Activated naive CD8-positive, alpha-beta T cell treated with anti-CD3 and anti-CD28 coated beads, Interleukin-2, amount 10 ng/mL, durations not matched to agents 7 days and 5 days (primary cell): ENCODE data around the gene SAMD5. TPM values are rescaled to one million over a fixed set of nuclear protein-coding genes. Genes with fewer than 3 reads are reported as not detected.

ENCODE experiments used
- ATAC-seq: fragments of 150-1000 bp; cut with Tn5 transposase; one replicate; pipeline ENCODE4 v1.10.0; 2021; ENCODE audit warnings: low read depth, moderate library complexity
- POLR2A ChIA-PET: fragments of 350-600 bp; sonication (Branson Sonifier 250); formaldehyde crosslinking; loops from one replicate; lab custom pipeline; 2021; ENCODE audit warnings: antibody characterized with exemption; lab: Charles Lee
- DNase-seq: peaks from one replicate; pipeline ENCODE4 v3.0.0; 2021
- H3K27ac Mint-ChIP-seq: one replicate; pipeline ENCODE4 v1.8.0; 2022; ENCODE audit warnings: mild to moderate bottlenecking, mixed read lengths
- H3K27me3 Mint-ChIP-seq: one replicate; pipeline ENCODE4 v1.8.0; 2022; ENCODE audit warnings: mild to moderate bottlenecking, moderate library complexity, mixed read lengths
- H3K36me3 Mint-ChIP-seq: one replicate; pipeline ENCODE4 v1.8.0; 2021; ENCODE audit warnings: mild to moderate bottlenecking, mixed read lengths
- H3K4me1 Mint-ChIP-seq: one replicate; pipeline ENCODE4 v1.8.0; 2021; ENCODE audit warnings: mixed read lengths
- H3K4me3 Mint-ChIP-seq: one replicate; pipeline ENCODE4 v1.8.0; 2022; ENCODE audit warnings: mild to moderate bottlenecking, moderate library complexity, mixed read lengths
- H3K9me3 Mint-ChIP-seq: one replicate; pipeline ENCODE4 v1.8.0; 2021; ENCODE audit warnings: mixed read lengths
- total RNA-seq, 2 experiments: library from RNA; stranded (reverse); gene quantifications; one replicate each; pipeline ENCODE4 v1.2.3, GENCODE V29; 2021

Gene SAMD5
- total RNA-seq, 2 experiments from 2014 or later, result not detected

- Mint-ChIP-seq H3K4me1 (no peaks in the 10 kb centered on the region), H3K9me3 (no peaks in the 10 kb centered on the region), H3K4me3 (no peak overlapping the region), H3K27me3 (no peaks in the 10 kb centered on the region), H3K36me3 (no peaks in the 10 kb centered on the region), H3K27ac (no peak overlapping the region)
- ATAC-seq (no peak), DNase-seq (no peak)
- POLR2A ChIA-PET, result no interaction called here
Observed at GRCh38 chr6:147588469-147588868, 80.0 kb downstream of the SAMD5 start.

GRCh38 chr6:147589739-147590250 is 81.3 kb downstream of the SAMD5 start:
- POLR2A ChIA-PET, result no interaction called here
- H3K9me3 Mint-ChIP-seq, result no peaks in the 10 kb centered on the region
- H3K36me3 Mint-ChIP-seq, result no peaks in the 10 kb centered on the region
- H3K27me3 Mint-ChIP-seq, result no peaks in the 10 kb centered on the region
- ATAC-seq (no peak), DNase-seq (no peak)
- H3K4me1 Mint-ChIP-seq, result no peaks in the 10 kb centered on the region
- no peak overlapping the region for H3K27ac Mint-ChIP-seq
- no peak overlapping the region for H3K4me3 Mint-ChIP-seq

- Mint-ChIP-seq H3K36me3 (no peaks in the 10 kb centered on the region), H3K4me3 (no peak overlapping the region), H3K27me3 (no peaks in the 10 kb centered on the region), H3K4me1 (no peaks in the 10 kb centered on the region), H3K27ac (no peak overlapping the region), H3K9me3 (no peaks in the 10 kb centered on the region)
- ATAC-seq (no peak), DNase-seq (no peak)
- POLR2A ChIA-PET, result no interaction called here
Observed at GRCh38 chr6:147595961-147596360, 87.5 kb downstream of the SAMD5 start.

GRCh38 chr6:147603392-147604081 is 95.0 kb downstream of the SAMD5 start:
- H3K4me3 Mint-ChIP-seq, result no peak overlapping the region
- POLR2A ChIA-PET, result no interaction called here
- no peaks in the 10 kb centered on the region for H3K36me3 Mint-ChIP-seq
- no peaks in the 10 kb centered on the region for H3K9me3 Mint-ChIP-seq
- no peak for ATAC-seq
- no peak overlapping the region for H3K27ac Mint-ChIP-seq
- no peaks in the 10 kb centered on the region for H3K27me3 Mint-ChIP-seq
- no peak for DNase-seq
- H3K4me1 Mint-ChIP-seq, result no peaks in the 10 kb centered on the region

- Mint-ChIP-seq H3K27me3 (no peaks in the 10 kb centered on the region), H3K4me3 (no peak overlapping the region), H3K27ac (no peak overlapping the region), H3K4me1 (no peaks in the 10 kb centered on the region), H3K36me3 (no peaks in the 10 kb centered on the region), H3K9me3 (no peaks in the 10 kb centered on the region)
- POLR2A ChIA-PET, result no interaction called here
- DNase-seq, result no peak
- no peak for ATAC-seq
Observed at GRCh38 chr6:147604373-147604772, 95.9 kb downstream of the SAMD5 start.

- H3K4me3 Mint-ChIP-seq, result no peak overlapping the region
- H3K27me3 Mint-ChIP-seq, result no peaks in the 10 kb centered on the region
- no peak overlapping the region for H3K27ac Mint-ChIP-seq
- no peaks in the 10 kb centered on the region for H3K36me3 Mint-ChIP-seq
- POLR2A ChIA-PET, result no interaction called here
- no peak for DNase-seq
- H3K9me3 Mint-ChIP-seq, result no peaks in the 10 kb centered on the region
- no peaks in the 10 kb centered on the region for H3K4me1 Mint-ChIP-seq
- no peak for ATAC-seq
Observed at GRCh38 chr6:147611992-147612391, 103.5 kb downstream of the SAMD5 start.

- Mint-ChIP-seq H3K4me1 (no peaks in the 10 kb centered on the region), H3K4me3 (no peak overlapping the region), H3K9me3 (no peaks in the 10 kb centered on the region), H3K27me3 (no peaks in the 10 kb centered on the region), H3K36me3 (no peaks in the 10 kb centered on the region), H3K27ac (no peak overlapping the region)
- ATAC-seq (no peak), DNase-seq (no peak)
- POLR2A ChIA-PET, result no interaction called here
Observed at GRCh38 chr6:147614501-147614900, 106.0 kb downstream of the SAMD5 start.

GRCh38 chr6:147615659-147616456 is 107.4 kb downstream of the SAMD5 start:
- Mint-ChIP-seq H3K4me1 (no peaks in the 10 kb centered on the region), H3K4me3 (no peak overlapping the region), H3K27me3 (no peaks in the 10 kb centered on the region), H3K36me3 (no peaks in the 10 kb centered on the region), H3K27ac (no peak overlapping the region), H3K9me3 (no peaks in the 10 kb centered on the region)
- no peak for DNase-seq
- POLR2A ChIA-PET, result no interaction called here
- ATAC-seq, result no peak

GRCh38 chr6:147617366-147617765 is 108.9 kb downstream of the SAMD5 start:
- Mint-ChIP-seq H3K27me3 (no peaks in the 10 kb centered on the region), H3K4me3 (no peak overlapping the region), H3K27ac (no peak overlapping the region), H3K4me1 (no peaks in the 10 kb centered on the region), H3K9me3 (no peaks in the 10 kb centered on the region), H3K36me3 (no peaks in the 10 kb centered on the region)
- no peak for DNase-seq
- ATAC-seq, result no peak
- POLR2A ChIA-PET, result no interaction called here

GRCh38 chr6:147618457-147618856 is 110.0 kb downstream of the SAMD5 start:
- Mint-ChIP-seq H3K9me3 (no peaks in the 10 kb centered on the region), H3K27ac (no peak overlapping the region)

GRCh38 chr6:147618927-147619326 is 110.4 kb downstream of the SAMD5 start:
- no peaks in the 10 kb centered on the region for H3K36me3 Mint-ChIP-seq
- H3K4me1 Mint-ChIP-seq, result no peaks in the 10 kb centered on the region
- ATAC-seq (no peak), DNase-seq (no peak)
- POLR2A ChIA-PET, result no interaction called here
- no peaks in the 10 kb centered on the region for H3K27me3 Mint-ChIP-seq
- no peak overlapping the region for H3K4me3 Mint-ChIP-seq
- no peaks in the 10 kb centered on the region for H3K9me3 Mint-ChIP-seq
- no peak overlapping the region for H3K27ac Mint-ChIP-seq

More at GRCh38 chr6:147618457-147618856, 110.0 kb downstream of the SAMD5 start:
- Mint-ChIP-seq H3K27me3 (no peaks in the 10 kb centered on the region), H3K36me3 (no peaks in the 10 kb centered on the region), H3K4me3 (no peak overlapping the region), H3K4me1 (no peaks in the 10 kb centered on the region)
- DNase-seq (no peak), ATAC-seq (no peak)
- POLR2A ChIA-PET, result no interaction called here
